Fibroblast of lung (primary cell): Measurements from ENCODE around the gene KRT27.

Source experiments
- CTCF ChIP-seq, 2 donors: IDR thresholded peaks in 1 of 2; conservative IDR thresholded peaks in 1 of 2; 1 replicate in 1 of 2; 2 replicates in 1 of 2; pipeline ENCODE4 v1.5.1; 2011 to 2012; ENCODE audit warnings: low read length in 2 of 2, control low read depth in 1 of 2, inconsistent platforms in 1 of 2, low read depth in 1 of 2, mild to moderate bottlenecking in 1 of 2
- EZH2 ChIP-seq: IDR thresholded peaks from 2 replicates; pipeline ENCODE4 v1.5.1; 2012; ENCODE audit warnings: low read length, control low read depth, mild to moderate bottlenecking; ENCODE audit errors: missing control alignments

- TF ChIP-seq CTCF (conservative IDR thresholded peaks at IDR 0.05 in 1 of 2, IDR thresholded peaks at IDR 0.05 in 1 of 2; ENCODE audit: low read depth in 1 of 2, low read length in 2 of 2) (no peak), EZH2 (no peak)
Measured at GRCh38 chr17:40800381-40800780, 18.0 kb upstream of the KRT27 start.
